NCI-H2081 treated with DMSO at 0.1 percent for 48 hours (cell line): ENCODE results near the gene RASGEF1C.
"Not testable (repeated sequence)": the region's sequence is repeated elsewhere in the genome, so short reads cannot be mapped to it uniquely, and the experiment has no call there.

ENCODE experiments used
- DNase-seq: peaks from one replicate; lab custom pipeline; 2025; lab: John Stamatoyannopoulos, UW

RASGEF1C gene

DNA sequence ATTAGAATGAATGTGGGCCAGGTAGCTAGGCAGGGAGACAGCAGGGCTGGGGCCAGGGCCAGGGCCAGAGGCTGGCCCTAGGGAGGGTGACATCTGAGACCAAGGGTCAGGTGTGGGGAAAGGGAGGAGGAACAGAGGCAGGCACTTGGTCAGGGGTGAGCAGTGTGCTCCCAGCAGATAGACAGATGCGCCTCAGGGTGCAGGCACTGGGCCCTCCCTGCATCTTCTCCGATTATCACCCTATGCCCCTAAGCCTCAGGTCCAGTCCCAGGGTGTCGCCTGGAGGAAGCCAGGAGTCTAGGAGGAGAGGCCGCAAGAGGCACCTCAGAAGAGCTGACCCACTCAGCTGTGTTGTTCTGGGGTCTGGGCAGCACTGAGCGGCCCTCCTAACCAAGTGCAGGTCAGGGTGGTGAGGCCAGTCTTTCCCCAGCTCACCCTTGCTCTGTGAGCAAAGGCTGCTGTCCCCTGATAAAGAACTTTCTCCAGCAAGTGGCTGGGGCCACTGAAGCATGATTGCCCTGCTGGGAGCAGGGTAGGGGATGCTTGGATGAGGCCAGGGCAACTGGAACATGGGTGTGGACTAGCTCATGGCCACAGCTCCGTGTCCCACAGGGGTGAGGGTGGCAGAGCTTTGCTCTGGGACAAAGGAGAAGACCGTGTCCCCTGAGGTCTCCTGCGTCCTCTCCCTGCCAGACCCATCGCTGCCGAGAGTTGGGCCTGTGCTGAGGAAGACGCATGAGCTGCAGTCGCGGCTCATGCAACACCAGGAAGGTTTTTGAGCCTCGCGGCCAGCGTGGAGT lies 2.1 kb upstream of the RASGEF1C start:
- DNase-seq, result no peak

DNA sequence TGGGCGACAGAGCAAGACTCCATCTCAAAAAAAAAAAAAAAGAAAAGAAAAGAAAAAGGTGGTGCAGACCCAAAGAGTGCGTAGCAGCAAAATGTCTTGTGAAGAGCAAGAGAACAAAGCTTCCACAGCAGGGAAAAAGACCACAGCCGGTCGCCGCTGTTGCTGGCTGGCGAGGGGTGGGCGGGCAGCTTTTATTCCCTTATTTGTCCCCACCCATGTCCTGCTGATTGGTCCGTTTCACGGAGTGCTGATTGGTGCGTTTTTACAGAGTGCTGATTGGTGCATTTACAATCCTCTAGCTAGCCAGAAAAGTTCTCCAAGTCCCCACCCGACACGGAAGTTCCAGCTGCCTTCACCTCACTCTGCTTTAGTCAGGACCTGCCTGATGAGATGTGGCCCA lies 1.1 kb upstream of the RASGEF1C start:
- not testable (repeated sequence) for DNase-seq

DNA sequence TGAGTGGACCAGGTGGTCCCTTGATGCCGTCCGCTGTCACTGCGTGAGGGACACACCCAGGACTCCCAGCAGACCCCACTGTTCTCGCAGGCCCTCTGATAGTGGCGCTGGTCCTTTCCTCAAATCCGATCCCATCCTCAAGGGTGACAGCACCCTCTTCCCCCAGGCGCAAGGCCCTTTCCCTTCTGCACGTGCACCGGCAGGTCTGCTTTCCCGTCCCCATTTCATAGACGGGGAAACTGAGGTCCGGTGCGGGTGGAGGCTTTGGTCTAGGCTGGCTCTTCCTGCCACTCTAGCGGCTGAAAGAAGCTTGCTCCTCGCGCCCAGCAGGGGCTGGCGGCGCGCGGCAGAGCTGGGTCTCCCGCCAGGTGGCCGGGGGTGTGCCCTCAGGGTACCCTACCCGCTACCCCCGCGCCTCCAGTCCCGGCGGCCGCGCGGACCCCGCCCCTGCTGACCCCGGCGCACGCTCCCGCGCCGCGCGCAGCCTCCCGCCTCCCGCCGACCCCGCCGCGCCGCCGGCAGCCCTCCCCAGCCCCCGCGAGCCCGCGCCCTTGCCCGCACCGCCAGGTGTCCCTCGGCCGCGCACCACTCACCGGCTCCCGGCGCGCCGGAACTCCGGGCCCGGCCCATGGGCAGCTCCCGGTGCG lies 453 bp downstream of the RASGEF1C start:
- DNase-seq, result no peak

DNA sequence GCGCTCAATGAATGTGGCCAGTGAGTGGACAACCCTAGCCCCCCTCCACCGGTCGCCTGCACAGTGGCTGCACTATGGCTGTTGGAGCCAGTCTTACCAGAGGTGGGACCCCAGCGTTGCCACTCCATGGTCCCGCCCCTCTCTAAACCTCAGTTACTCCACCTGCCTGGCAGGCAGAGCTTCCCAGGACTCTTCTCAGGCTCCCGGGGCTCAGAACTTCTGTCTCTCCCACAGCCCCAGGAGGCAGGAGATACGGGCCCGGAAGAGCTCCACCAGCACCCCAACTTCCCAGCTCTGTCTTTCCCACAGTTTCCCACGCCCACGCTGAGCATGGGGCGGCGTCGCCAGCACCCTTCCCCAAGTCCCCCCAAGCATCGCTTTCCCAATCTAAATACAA lies 975 bp downstream of the RASGEF1C start:
- no peak for DNase-seq

DNA sequence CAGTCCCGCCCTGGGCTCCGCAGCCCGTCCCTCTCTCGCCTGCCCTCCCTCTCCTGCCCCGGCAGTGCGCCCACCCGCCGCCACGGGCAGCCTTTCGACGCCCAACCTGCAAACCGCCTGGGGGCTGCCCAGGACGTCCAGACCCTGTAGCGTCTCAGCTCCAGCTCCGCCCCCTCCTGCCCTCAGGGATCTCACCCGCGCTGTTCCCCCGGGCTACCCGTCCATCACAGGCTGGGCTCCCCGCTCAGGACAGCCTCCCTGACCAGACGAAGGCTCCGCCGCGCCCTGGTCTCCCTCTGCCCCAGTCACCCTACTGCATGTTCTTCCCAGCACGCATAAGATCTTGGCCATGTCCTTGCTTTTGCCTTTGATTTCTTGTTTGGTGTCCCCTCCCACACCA lies 1.4 kb downstream of the RASGEF1C start:
- DNase-seq, result no peak

DNA sequence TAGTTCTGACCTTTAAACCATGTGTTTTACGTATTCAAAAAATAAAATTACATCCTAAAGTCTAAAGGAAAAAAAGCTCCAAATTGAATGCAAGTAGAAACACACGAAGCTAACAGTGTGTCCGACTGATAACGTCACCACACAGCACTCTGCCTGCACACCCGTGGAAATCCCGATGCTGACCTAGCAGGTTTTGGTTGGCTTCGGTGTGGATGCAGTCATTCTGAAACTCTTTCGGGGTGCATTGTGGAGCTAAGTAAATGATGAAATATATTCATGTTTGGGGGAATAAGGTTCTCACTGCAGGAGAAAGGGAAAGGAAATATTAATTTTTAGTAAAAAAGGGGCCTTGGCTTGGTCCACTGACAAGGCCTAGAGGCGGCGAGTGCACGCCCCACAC lies 2.0 kb downstream of the RASGEF1C start:
- DNase-seq, result no peak

DNA sequence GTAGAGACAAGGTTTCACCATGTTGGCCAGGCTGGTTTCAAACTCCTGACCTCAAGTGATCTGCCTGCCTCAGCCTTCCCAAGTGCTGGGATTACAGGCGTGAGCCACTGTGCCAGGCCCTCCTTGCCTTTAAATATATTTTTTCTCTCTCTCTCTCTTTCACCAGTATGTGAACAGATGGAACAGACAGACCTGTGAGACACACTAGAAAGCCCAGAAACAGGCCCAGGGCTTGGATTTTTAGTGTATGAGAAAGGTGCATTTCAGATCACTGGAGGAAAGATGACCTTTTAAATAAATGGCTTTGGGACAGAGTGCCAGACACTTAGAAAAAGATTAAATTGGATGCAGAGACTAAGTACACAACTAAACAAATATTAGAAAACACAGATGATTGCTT lies 3.1 kb downstream of the RASGEF1C start:
- DNase-seq, result no peak

DNA sequence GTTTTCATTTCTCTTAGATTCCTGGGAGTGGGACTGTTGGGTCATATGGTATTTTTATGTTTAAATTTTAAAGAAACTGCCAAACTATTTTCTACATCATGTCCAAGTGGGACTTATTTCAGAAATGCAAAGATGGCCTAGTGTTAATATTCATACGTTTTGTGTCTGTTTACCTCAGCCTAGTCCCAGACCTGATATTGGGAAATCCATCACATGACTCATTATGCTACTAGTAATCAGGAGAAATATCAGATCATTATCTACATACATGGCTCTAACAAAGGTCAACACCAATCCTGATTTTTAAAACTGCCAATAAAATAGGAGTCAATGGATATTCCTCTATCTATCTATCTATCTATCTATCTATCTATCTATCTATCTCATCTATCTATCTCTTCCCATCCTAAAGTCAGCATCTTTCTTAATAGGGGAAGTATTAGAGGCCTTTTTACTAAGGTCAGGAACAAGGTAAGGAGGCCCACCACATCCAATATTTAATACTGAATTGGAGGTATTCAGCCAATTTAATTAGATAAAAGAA lies 4.7 kb downstream of the RASGEF1C start:
- no peak for DNase-seq

DNA sequence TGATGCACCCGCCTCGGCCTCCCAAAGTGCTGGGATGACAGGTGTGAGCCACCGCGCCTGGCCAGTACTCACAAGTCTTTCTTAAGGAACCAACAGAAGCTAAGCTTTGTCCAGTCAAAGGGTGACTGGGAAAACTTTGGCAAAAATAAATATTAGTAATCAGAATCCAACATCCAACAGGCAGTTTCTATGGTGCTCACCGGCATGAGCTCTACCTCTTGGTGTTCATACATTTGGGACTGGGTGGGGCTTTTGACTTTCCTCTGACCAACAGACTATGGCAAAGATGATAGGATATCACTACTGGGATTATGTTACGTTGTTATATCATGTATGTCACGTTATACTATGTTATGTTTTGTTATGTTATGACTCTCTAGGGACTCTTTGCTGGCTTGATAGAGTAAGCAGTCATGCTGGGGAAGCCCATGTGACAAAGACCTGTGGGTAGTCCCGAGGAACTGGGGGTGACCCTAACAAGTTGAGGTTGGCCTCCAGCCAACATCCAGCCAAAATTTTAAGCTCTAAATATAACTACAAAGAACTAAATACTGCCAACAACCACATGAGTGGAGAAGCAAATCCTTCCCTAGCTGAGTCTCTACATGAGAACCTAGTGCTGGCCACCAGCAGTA lies 6.0 kb downstream of the RASGEF1C start:
- DNase-seq, result no peak

DNA sequence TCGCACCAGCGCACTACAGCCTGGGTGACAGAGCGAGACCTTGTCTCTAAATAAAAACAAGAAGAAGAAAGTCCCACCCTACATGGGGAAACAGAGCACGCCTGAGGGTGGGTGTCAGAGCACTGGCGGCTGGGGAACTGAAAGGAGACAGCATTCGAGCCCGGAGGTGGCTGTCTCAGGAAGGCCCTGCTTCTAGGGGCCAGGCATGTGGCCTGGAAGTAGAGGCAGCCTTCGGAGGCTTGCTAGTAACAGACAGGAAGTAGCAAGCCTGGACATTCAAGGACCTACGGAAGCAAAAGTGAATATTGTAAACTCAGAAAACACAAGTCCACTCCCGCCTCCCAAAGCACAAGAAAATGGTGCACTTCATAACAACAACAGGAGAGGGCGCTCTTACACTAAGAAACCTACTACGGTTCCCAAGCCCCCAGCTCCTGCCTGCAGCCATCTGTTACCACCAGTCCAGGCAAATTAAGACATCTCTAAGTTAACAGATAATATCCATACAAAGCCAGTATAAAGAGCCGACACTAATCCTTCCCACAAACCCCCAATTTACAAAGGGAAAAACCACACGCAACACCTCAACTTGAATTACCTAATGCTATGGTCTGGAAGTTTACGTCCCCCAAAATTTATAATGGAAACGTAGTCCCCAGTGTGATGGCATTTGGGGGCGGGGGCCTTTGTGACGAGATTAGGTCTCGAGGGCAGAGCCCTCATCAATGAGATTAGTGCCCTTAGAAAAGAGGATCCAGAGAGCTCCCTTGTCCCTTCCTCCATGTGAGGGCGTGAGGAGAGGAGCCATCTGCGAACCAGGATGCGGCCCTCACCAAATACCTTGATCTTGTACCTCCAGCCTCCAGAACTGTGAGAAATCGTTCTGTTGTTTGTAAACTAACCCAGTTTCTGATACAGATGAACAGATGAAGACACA lies 7.7 kb downstream of the RASGEF1C start:
- DNase-seq, result peak; percentile 2

DNA sequence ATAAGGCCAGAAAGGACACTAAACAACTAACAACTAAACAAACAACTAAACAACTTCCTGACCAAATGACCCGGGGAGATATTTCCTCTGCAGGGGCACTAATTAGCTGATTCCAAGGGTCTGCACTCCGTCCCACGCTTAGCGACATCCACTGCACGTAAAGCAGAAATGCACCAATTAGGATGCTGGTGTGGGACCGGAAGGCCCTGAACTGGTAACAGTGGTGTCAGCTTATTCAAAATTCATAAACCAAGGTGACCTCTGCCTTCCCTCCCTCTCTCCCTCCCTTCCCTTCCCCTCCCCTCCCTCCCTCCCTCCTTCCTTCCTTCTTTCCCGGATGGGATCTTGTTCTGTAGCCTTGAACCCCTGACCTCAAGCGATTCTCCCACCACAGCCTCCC lies 9.6 kb downstream of the RASGEF1C start:
- DNase-seq, result no peak

DNA sequence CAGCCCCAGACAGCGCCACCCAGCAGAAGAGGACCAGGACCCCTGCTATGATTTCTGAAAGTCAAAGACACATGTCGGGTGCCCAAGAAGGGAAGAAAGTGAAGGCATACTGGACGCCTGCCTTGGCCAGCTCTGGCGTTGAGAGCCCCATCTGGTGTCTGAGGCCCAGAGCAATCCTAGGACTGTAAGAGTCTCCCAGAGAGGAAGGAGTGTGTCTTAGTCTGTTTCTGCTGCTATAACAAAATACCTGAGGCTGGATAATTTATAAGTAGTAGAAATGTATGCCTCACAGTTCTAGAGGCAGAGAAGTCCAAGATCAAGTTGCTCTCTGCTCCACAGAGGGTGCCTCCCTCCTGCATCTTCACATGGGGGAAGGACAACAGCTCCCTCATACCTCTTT lies 10.8 kb downstream of the RASGEF1C start:
- no peak for DNase-seq

DNA sequence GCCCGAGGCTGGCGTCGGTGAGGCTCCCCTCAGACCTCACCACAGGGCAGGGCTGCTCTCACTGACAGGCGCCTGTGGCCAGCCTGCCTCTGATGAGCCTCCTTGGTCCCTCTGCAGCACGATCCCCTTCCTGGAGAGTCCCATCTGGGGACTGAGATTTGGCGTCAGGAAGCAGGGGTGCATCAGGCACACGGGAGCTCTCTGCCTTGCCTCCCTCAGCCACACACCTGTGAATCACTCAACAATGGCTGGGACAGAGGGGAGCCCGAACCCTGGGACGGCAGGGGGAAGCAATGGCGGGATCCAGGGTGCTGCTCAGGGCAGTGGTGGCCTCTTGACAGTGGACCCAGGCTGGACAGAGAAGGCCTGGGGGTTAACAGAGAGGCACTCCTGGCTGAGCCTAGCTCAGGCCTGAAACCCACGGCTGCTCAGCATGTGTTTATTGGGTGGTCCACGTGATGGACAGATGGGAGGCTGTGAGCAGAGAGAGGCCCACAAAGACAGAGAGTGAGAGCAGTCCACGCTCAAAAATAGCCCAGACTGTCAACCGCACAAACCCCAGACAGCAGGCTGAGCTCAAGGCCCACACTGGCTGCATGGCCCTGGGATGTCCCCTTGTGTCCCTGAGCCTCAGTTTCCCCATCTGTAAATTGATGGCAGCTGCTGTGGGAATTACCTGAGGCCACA lies 11.9 kb downstream of the RASGEF1C start:
- DNase-seq, result no peak

DNA sequence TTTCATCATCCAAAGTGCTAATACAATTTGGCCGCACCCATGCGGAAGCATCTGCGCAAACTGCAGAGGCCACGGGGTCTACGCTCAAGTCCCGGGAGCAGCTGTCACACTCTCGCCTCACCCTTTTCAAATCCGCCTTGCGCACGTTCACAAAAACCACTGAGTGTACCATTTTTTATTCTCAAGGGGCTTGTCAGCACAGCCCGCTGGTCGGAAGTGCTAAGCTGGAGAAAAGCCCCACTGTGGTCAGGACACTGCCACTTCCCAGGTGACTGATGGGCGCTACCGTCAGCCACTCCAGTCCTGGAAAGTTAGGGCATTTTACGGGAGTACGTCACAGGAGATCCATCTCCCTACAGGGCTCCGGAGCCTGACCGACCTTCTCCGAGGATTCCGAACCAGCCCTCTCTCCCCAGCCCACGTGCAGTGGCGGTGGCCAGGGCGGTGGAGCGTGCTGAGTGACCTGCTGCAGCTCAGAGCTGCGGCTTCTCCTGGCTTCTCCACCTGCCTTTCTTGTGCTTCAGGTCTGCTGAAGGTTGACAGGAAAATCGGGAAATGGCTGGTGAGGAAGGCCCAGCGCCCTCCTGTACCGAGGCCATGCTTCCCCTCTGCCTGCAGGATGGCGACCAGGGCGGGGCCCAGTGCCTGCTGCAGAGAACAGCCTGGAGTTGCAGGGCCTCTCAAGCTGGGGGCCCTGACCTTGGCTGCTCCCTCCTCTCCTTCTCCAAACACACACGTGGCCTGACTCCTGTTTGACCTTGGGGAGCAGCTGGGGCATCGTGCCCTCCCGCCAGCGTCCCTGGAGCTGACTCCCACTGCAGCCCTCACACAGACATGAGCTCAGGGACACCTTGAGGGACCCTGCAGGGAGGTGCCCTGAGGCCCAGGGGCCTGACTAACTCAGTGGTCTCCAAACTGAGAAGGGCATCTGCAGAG lies 14.3 kb downstream of the RASGEF1C start:
- DNase-seq, result no peak

DNA sequence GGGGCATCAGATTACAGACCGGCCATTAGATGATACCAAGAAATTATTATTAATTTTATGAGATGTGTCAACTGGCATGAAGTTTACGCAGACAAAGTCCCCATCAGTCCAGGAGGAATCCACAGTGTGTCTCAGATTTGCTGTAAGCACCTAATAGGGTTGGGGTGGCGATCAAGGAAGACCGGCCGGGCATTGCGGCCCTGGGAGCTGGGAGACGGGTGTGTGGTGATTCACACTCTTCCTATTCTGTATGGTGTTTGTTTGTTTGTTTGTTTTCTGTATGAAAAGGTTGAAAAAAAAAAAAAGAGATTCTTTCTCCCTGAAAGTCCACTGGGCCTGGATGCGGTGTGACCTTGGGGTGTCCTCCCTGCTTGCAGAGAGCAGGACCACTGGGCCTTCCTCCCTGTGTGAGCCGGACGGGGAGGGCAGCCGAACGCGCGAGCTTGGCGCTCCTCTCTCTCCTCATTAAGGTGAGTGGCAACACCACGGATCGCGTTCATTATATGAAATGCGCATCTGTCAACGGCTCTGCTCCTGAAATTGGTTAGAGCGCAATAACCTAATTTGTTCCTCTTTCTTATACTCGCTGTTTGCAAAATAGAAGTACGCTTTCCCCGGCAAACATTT lies 15.1 kb downstream of the RASGEF1C start:
- DNase-seq, result no peak

DNA sequence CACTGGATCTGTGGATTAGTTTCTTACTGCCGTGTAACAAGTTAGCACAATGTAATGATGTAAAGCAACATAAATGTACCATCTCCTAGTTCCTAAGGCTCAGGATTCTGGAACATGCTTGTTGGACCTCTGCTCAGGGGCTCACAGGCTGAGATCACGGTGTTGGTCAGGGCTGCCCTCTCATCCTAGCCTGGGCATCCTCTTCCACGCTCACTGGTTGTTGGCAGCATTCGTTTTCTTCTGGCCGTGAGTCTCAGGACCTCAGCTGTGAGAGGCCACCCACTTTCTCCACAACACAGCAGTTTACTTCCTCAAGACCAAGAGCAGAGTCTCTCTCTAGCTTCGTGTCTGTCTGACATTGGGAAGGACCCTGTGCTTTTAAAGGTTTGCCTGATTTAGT lies 17.3 kb downstream of the RASGEF1C start:
- no peak for DNase-seq

DNA sequence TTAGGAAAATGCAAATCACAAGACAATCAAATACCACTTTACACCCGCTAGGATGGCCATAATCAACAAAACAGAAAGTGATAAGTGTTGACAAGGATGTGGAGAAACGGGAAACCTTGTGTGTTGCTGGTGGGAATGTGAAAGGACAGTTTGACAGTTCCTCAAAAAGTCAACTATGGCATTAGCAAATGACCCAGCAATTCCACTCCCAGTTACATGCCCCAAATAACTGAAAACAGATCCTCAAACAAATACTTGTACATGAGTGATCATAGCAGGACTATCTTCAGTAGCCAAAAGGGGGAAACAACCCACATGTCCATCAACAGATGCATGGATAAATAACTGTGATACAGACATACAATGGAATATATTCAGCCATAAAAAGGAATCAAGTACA lies 21.2 kb downstream of the RASGEF1C start:
- DNase-seq, result no peak

DNA sequence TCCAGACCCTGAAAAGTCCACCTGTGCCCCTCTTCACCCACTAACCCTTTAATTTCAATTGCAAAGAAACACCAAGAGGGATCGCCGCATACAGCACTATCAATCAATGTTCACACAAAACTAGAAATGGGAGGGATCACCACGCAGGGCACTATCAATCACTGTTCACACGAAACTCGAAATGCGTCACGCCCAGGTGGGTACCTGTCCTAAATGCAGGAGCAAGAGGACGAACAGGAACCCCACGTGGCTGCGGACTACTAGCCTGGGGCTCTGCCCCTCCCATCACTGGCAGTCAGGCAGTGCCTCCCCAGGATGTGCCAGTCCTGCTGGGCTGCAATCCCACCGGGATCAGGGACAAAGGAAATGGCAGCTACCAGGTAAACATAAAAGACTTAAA lies 28.2 kb downstream of the RASGEF1C start:
- no peak for DNase-seq

DNA sequence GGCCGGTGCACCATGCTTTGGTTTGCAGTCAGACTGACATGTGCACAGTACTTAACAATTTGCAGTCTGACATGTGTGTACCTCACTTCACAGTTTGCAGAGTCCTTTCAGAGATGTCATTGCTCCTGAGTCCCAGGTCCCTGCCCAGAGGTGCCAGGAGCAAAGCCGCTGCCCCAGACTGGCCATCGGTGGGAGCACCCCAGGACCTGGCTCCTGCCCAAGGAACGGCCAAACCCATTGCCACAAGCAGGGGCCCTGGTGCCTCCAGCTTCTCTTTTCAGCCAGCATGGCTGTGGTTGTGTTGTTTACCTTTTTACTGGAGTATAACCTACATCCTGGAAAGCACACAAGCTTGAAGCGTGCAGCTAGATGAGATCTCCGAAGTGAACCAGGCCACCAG lies 28.6 kb downstream of the RASGEF1C start:
- DNase-seq, result no peak
